ENCODE measurements around the gene CAMLG.
"Not testable (repeated sequence)": the region's sequence is repeated elsewhere in the genome, so short reads cannot be mapped to it uniquely, and the experiment has no call there.

- TF ChIP-seq SUZ12 (IDR thresholded peaks at IDR 0.05; ENCODE audit: extremely low read depth, insufficient read depth, insufficient read length); ZNF274 (IDR thresholded peaks at IDR 0.05; ENCODE audit: low read depth, low read length); YY1 (IDR thresholded peaks at IDR 0.05; ENCODE audit: insufficient read depth, insufficient read length): not testable (repeated sequence)
Observed at GRCh38 chr5:134690144-134690543, 48.2 kb upstream of the CAMLG start.
